ENCODE measurements around the gene TRPV6. TPM values are rescaled to one million over a fixed set of nuclear protein-coding genes. Genes with fewer than 3 reads are reported as not detected.

TRPV6 gene
- total and polyA plus RNA-seq, 2 experiments from 2014 or later = 0.08 to 0.80 TPM

GRCh38 chr7:142927949-142928348 is 42.4 kb upstream of the TRPV6 start (continued):
- TF ChIP-seq, protein P1, sequence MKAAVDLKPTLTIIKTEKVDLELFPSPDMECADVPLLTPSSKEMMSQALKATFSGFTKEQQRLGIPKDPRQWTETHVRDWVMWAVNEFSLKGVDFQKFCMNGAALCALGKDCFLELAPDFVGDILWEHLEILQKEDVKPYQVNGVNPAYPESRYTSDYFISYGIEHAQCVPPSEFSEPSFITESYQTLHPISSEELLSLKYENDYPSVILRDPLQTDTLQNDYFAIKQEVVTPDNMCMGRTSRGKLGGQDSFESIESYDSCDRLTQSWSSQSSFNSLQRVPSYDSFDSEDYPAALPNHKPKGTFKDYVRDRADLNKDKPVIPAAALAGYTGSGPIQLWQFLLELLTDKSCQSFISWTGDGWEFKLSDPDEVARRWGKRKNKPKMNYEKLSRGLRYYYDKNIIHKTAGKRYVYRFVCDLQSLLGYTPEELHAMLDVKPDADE (IDR thresholded peaks at IDR 0.05) = no peak

GRCh38 chr7:142927085-142927745 is 41.7 kb upstream of the TRPV6 start:
- H3K4me1 ChIP-seq (ENCODE audit: insufficient read depth) = no peaks in the 10 kb centered on the region
- no peaks in the 10 kb centered on the region for H3K4me1 Mint-ChIP-seq
- no peaks in the 10 kb centered on the region for H4K20me1 ChIP-seq (replicated peaks; ENCODE audit: insufficient read depth)
- no peaks in the 10 kb centered on the region for H3F3A ChIP-seq (replicated peaks; ENCODE audit: low read depth)
- DNase-seq (ENCODE audit: low spot score) = no peak
- H3K79me2 ChIP-seq (replicated peaks; ENCODE audit: insufficient read depth) = no peaks in the 10 kb centered on the region
- H3K36me3 ChIP-seq (ENCODE audit: insufficient read depth) = no peaks in the 10 kb centered on the region
- no peaks in the 10 kb centered on the region for H3K9me2 ChIP-seq (ENCODE audit: insufficient read depth)
- H3K4me3 ChIP-seq = no peak overlapping the region
- no peak overlapping the region for H3K27ac Mint-ChIP-seq
- H3K27me3 ChIP-seq (ENCODE audit: insufficient read depth) = peaks cover 9% of the 10 kb centered on the region; the same call in 1 of the 2 replicates
- no peak for ATAC-seq
- no peaks in the 10 kb centered on the region; the same call in 2 of the 3 replicates for H3K9me3 Mint-ChIP-seq
- H3K27ac ChIP-seq (ENCODE audit: low read depth) = no peak overlapping the region
- peaks cover 8% of the 10 kb centered on the region for H3K27me3 Mint-ChIP-seq (ENCODE audit: insufficient read depth, low read depth, poor library complexity)
- TF ChIP-seq REST (IDR thresholded peaks at IDR 0.05; ENCODE audit: unreplicated experiment) (no peak), STAT1 (IDR thresholded peaks at IDR 0.05; ENCODE audit: unreplicated experiment) (no peak), CREB1 (CRISPR knock-in tag; IDR thresholded peaks at IDR 0.05; ENCODE audit: low read depth) (no peak), EZH2phosphoT487 (IDR thresholded peaks at IDR 0.05; ENCODE audit: unreplicated experiment) (no peak)
- TF ChIP-seq, protein P1 (IDR thresholded peaks at IDR 0.05) = no peak
- no peaks in the 10 kb centered on the region; the same call in 1 of the 3 replicates for H3K36me3 Mint-ChIP-seq (ENCODE audit: low read depth)
- no peak overlapping the region for H2AFZ ChIP-seq
- no peak overlapping the region for H3K4me2 ChIP-seq
- H3K4me3 Mint-ChIP-seq = no peak overlapping the region

DNA sequence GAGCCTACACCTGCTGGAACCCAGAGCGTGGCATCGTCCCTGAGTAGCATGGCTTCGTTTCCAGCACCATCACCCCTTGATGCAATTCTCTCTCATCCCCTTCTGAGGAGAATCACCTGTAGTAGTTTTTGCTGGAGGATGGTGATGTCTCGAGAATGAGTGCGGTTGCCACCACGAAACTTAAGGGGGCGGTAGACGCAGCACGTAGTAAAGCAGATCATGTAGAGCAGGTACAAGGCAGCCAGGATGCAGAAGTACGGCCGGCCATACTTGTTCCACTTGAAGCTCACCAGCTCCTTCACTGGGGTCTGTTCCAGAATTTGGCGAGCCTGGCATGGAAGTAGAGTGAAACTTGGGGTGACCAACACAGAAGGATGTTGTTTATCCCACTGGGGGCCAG is 39.9 kb upstream of the TRPV6 start:
- Mint-ChIP-seq H3K4me1 (no peaks in the 10 kb centered on the region), H3K9me3 (no peaks in the 10 kb centered on the region; the same call in 2 of the 3 replicates), H3K27ac (no peak overlapping the region), H3K36me3 (ENCODE audit: low read depth) (no peaks in the 10 kb centered on the region; the same call in 1 of the 3 replicates), H3K27me3 (ENCODE audit: insufficient read depth, low read depth, poor library complexity) (peaks cover 8% of the 10 kb centered on the region), H3K4me3 (no peak overlapping the region)
- H3F3A ChIP-seq (replicated peaks; ENCODE audit: low read depth) = no peaks in the 10 kb centered on the region
- ATAC-seq (peak; percentile 91), DNase-seq (ENCODE audit: low spot score) (peak; percentile 78)
- no peaks in the 10 kb centered on the region for H4K20me1 ChIP-seq (replicated peaks; ENCODE audit: insufficient read depth)
- no peaks in the 10 kb centered on the region for H3K9me2 ChIP-seq (ENCODE audit: insufficient read depth)
- H3K36me3 ChIP-seq (ENCODE audit: insufficient read depth) = no peaks in the 10 kb centered on the region
- H3K4me2 ChIP-seq = no peak overlapping the region
- TF ChIP-seq, protein P2, sequence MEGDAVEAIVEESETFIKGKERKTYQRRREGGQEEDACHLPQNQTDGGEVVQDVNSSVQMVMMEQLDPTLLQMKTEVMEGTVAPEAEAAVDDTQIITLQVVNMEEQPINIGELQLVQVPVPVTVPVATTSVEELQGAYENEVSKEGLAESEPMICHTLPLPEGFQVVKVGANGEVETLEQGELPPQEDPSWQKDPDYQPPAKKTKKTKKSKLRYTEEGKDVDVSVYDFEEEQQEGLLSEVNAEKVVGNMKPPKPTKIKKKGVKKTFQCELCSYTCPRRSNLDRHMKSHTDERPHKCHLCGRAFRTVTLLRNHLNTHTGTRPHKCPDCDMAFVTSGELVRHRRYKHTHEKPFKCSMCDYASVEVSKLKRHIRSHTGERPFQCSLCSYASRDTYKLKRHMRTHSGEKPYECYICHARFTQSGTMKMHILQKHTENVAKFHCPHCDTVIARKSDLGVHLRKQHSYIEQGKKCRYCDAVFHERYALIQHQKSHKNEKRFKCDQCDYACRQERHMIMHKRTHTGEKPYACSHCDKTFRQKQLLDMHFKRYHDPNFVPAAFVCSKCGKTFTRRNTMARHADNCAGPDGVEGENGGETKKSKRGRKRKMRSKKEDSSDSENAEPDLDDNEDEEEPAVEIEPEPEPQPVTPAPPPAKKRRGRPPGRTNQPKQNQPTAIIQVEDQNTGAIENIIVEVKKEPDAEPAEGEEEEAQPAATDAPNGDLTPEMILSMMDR (conservative IDR thresholded peaks at IDR 0.05; ENCODE audit: low read depth in 2 of 2) = peak; percentile 68 to 79
- TF ChIP-seq STAT1 (IDR thresholded peaks at IDR 0.05; ENCODE audit: unreplicated experiment) = no peak
- no peak overlapping the region for H3K4me3 ChIP-seq
- peaks cover 9% of the 10 kb centered on the region; the same call in 1 of the 2 replicates for H3K27me3 ChIP-seq (ENCODE audit: insufficient read depth)
- no peak overlapping the region for H2AFZ ChIP-seq
- H3K79me2 ChIP-seq (replicated peaks; ENCODE audit: insufficient read depth) = no peaks in the 10 kb centered on the region
- no peak overlapping the region for H3K27ac ChIP-seq (ENCODE audit: low read depth)
- no peaks in the 10 kb centered on the region for H3K4me1 ChIP-seq (ENCODE audit: insufficient read depth)

All from GM23338 (cell line).